ENCODE measurements around the gene AGPAT4. TPM values are rescaled to one million over a fixed set of nuclear protein-coding genes. Genes with fewer than 3 reads are reported as not detected.

AGPAT4 gene
- total RNA-seq, 1 donor from 2014 or later: 8.3 TPM

- no peak for TF ChIP-seq CTCF (IDR thresholded peaks at IDR 0.05)
- Mint-ChIP-seq H3K27ac (ENCODE audit: unreplicated experiment) (no peak overlapping the region), H3K9me3 (ENCODE audit: unreplicated experiment) (no peaks in the 10 kb centered on the region), H3K4me1 (ENCODE audit: unreplicated experiment) (peaks cover 13% of the 10 kb centered on the region), H3K36me3 (ENCODE audit: unreplicated experiment) (peaks cover 60% of the 10 kb centered on the region), H3K4me3 (ENCODE audit: unreplicated experiment) (no peak overlapping the region), H3K27me3 (ENCODE audit: unreplicated experiment) (no peaks in the 10 kb centered on the region)
- no peak for DNase-seq (ENCODE audit: extremely low spot score, unreplicated experiment)
Observed at GRCh38 chr6:161108916-161109315, 164.9 kb downstream of the AGPAT4 start.

GRCh38 chr6:161107779-161108730 lies 165.8 kb downstream of the AGPAT4 start:
- no peak for DNase-seq (ENCODE audit: extremely low spot score, unreplicated experiment)
- Mint-ChIP-seq H3K27me3 (ENCODE audit: unreplicated experiment) (no peaks in the 10 kb centered on the region), H3K27ac (ENCODE audit: unreplicated experiment) (no peak overlapping the region)

DNA sequence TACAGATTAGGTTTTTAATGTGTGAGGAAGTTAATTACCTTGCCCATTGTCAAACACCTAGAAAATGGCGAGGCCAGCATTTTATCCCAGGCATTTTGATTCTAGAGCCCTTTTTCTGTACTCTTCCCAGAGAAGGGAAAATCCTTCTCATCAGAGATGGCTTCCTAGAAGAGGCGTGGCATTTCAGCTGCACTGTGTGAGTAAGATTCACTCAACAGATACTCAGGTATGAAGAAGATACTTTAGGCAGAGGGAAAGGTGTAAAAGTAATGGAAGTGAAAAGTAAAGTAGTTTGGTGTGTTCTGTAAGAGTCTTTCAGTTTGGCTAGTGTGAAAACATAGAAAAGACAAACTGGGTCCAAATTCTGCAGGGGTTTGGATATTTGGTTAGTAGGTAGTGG lies 168.5 kb downstream of the AGPAT4 start:
- H3K36me3 Mint-ChIP-seq (ENCODE audit: unreplicated experiment): peaks cover 51% of the 10 kb centered on the region
- H3K27ac Mint-ChIP-seq (ENCODE audit: unreplicated experiment): no peak overlapping the region
- no peak for DNase-seq (ENCODE audit: extremely low spot score, unreplicated experiment)
- H3K27me3 Mint-ChIP-seq (ENCODE audit: unreplicated experiment): no peaks in the 10 kb centered on the region
- no peak for TF ChIP-seq CTCF (IDR thresholded peaks at IDR 0.05)
- no peaks in the 10 kb centered on the region for H3K9me3 Mint-ChIP-seq (ENCODE audit: unreplicated experiment)
- no peak overlapping the region for H3K4me3 Mint-ChIP-seq (ENCODE audit: unreplicated experiment)
- H3K4me1 Mint-ChIP-seq (ENCODE audit: unreplicated experiment): peaks cover 13% of the 10 kb centered on the region

More at GRCh38 chr6:161107779-161108730, 165.8 kb downstream of the AGPAT4 start:
- peaks cover 13% of the 10 kb centered on the region for H3K4me1 Mint-ChIP-seq (ENCODE audit: unreplicated experiment)
- no peaks in the 10 kb centered on the region for H3K9me3 Mint-ChIP-seq (ENCODE audit: unreplicated experiment)
- H3K36me3 Mint-ChIP-seq (ENCODE audit: unreplicated experiment): peaks cover 67% of the 10 kb centered on the region
- no peak for TF ChIP-seq CTCF (IDR thresholded peaks at IDR 0.05)
- H3K4me3 Mint-ChIP-seq (ENCODE audit: unreplicated experiment): no peak overlapping the region

DNA sequence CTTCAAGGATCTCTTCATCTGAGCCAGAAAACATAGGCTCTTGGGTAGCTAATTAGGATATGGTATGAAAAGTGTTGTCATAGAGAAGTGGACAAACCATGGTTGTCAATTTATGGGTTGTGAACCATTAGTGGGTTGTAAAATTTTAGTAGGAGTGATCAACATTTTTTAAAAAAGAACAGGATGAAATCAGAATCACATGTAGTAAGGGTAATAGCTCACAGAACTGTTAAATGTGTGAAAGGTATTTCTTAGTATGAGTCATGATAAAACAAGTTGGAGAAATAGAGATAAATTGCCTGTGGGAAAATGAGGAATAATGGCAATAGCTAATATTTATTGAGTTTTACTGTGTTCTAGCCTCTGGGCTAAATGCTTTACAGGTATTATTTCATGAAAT lies 168.9 kb downstream of the AGPAT4 start:
- Mint-ChIP-seq H3K36me3 (ENCODE audit: unreplicated experiment) (peaks cover 47% of the 10 kb centered on the region), H3K27ac (ENCODE audit: unreplicated experiment) (no peak overlapping the region), H3K9me3 (ENCODE audit: unreplicated experiment) (no peaks in the 10 kb centered on the region), H3K4me1 (ENCODE audit: unreplicated experiment) (peaks cover 13% of the 10 kb centered on the region), H3K27me3 (ENCODE audit: unreplicated experiment) (no peaks in the 10 kb centered on the region), H3K4me3 (ENCODE audit: unreplicated experiment) (no peak overlapping the region)
- DNase-seq (ENCODE audit: extremely low spot score, unreplicated experiment): no peak
- TF ChIP-seq CTCF (IDR thresholded peaks at IDR 0.05): no peak

- Mint-ChIP-seq H3K4me1 (ENCODE audit: unreplicated experiment) (peaks cover 13% of the 10 kb centered on the region), H3K36me3 (ENCODE audit: unreplicated experiment) (peaks cover 47% of the 10 kb centered on the region), H3K9me3 (ENCODE audit: unreplicated experiment) (no peaks in the 10 kb centered on the region), H3K27me3 (ENCODE audit: unreplicated experiment) (no peaks in the 10 kb centered on the region), H3K4me3 (ENCODE audit: unreplicated experiment) (no peak overlapping the region), H3K27ac (ENCODE audit: unreplicated experiment) (no peak overlapping the region)
- TF ChIP-seq CTCF (IDR thresholded peaks at IDR 0.05): no peak
- no peak for DNase-seq (ENCODE audit: extremely low spot score, unreplicated experiment)
Observed at GRCh38 chr6:161103475-161103874, 170.4 kb downstream of the AGPAT4 start.

Measured in osteocyte (in vitro differentiated cells).